ENCODE measurements around the gene DTX3.
"Not testable (repeated sequence)": the region's sequence is repeated elsewhere in the genome, so short reads cannot be mapped to it uniquely, and the experiment has no call there.

DTX3 gene

GRCh38 chr12:57632958-57633840 is 28.6 kb downstream of the DTX3 start, which contains the start of gene B4GALNT1:
Gene B4GALNT1 (minus strand): TSS chr12:57633201. CDS start chr12:57632132, 1,069 bp downstream.
- no peak within 1 kb of the TSS for H3K27ac ChIP-seq
- TF ChIP-seq CTCF (IDR thresholded peaks at IDR 0.05) (peak; percentile 99), ZFX (IDR thresholded peaks at IDR 0.05; ENCODE audit: borderline replicate concordance) (no peak)

- H3K27ac ChIP-seq = not testable (repeated sequence)
These were observed 32.1 kb downstream of the DTX3 start for GRCh38 chr12:57636731-57637130.

- no peak overlapping the region for H3K27ac ChIP-seq
- TF ChIP-seq ZFX (IDR thresholded peaks at IDR 0.05; ENCODE audit: borderline replicate concordance) (no peak), CTCF (IDR thresholded peaks at IDR 0.05) (peak; percentile 35)
These were observed 32.7 kb downstream of the DTX3 start for GRCh38 chr12:57637364-57637763.

GRCh38 chr12:57638096-57638495 is 33.5 kb downstream of the DTX3 start:
- no peak overlapping the region for H3K27ac ChIP-seq
- TF ChIP-seq CTCF (IDR thresholded peaks at IDR 0.05) (no peak), ZFX (IDR thresholded peaks at IDR 0.05; ENCODE audit: borderline replicate concordance) (no peak)

- TF ChIP-seq ZFX (IDR thresholded peaks at IDR 0.05; ENCODE audit: borderline replicate concordance) = no peak
- no peak for TF ChIP-seq CTCF (IDR thresholded peaks at IDR 0.05)
- H3K27ac ChIP-seq = no peak overlapping the region
These were observed 35.8 kb downstream of the DTX3 start for GRCh38 chr12:57640175-57641042.

- no peak overlapping the region for H3K27ac ChIP-seq
- TF ChIP-seq ZFX (IDR thresholded peaks at IDR 0.05; ENCODE audit: borderline replicate concordance) (no peak), CTCF (IDR thresholded peaks at IDR 0.05) (no peak)
These were observed 37.2 kb downstream of the DTX3 start for GRCh38 chr12:57641699-57642442.

GRCh38 chr12:57645990-57646658 is 41.5 kb downstream of the DTX3 start:
- not testable (repeated sequence) for H3K27ac ChIP-seq

GRCh38 chr12:57646659-57647049 is 42.0 kb downstream of the DTX3 start:
- H3K27ac ChIP-seq = not testable (repeated sequence)
